Hair follicle dermal papilla cell (primary cell): ENCODE data around the gene RAI1. TPM values are rescaled to one million over a fixed set of nuclear protein-coding genes. Genes with fewer than 3 reads are reported as not detected.
A peak's percentile ranks its signal among the peaks of the same experiment; 100 is the strongest.

ENCODE experiments used
- small RNA-seq: library from RNA; depleted of rRNA; stranded (forward); fragments of <200 nt; gene quantifications from one replicate; pipeline ENCODE3, GENCODE V24; 2012
- total RNA-seq: library from RNA; depleted of rRNA; stranded (reverse); fragments of >200 nt; gene quantifications from 2 replicates; pipeline ENCODE4 v1.2.3, GENCODE V29; 2012

RAI1 gene
- total RNA-seq, result 12.4 and 14.3 TPM in 2 replicates

GRCh38 chr17:17681187-17681743 is at the start of gene RAI1:
TSS of gene RAI1 (plus strand) at chr17:17681458. CDS start at chr17:17792949, 111,491 bp downstream.

GRCh38 chr17:17836818-17837379 is 155.6 kb downstream of the RAI1 start, which contains the start of gene SREBF1:
TSS of gene SREBF1 (minus strand) at chr17:17836986. CDS start at chr17:17836817, 169 bp downstream.

Small RNA genes lying within 50 kb of the gene (small RNA-seq; reads per million reads assigned to genes)
- gene MIR33B (35.3 reads per million, percentile 97 among the genes with 10 or more reads in this experiment), gene MIR6777 (not detected), gene RF02177 (not detected), gene RF02178 (not detected)

Other genes with a start within 250 kb of the RAI1 start
- gene MED9, start 204.5 kb upstream of the RAI1 start, total RNA-seq, result 14.4 and 14.5 TPM in 2 replicates
- 1.9 and 2.6 TPM in 2 replicates for gene RASD1, start 185.1 kb upstream of the RAI1 start, total RNA-seq
- 18.3 and 23.1 TPM in 2 replicates for gene PEMT, start 89.8 kb upstream of the RAI1 start, total RNA-seq
- gene SREBF1, start 155.5 kb downstream of the RAI1 start, total RNA-seq, result 202 and 230 TPM in 2 replicates